IMR-90 (cell line): ENCODE data around the gene NOP14. TPM values are rescaled to one million over a fixed set of nuclear protein-coding genes. Genes with fewer than 3 reads are reported as not detected.
"Not testable (repeated sequence)": the region's sequence is repeated elsewhere in the genome, so short reads cannot be mapped to it uniquely, and the experiment has no call there.

ENCODE experiments used
- ATAC-seq: fragments of 200-7000 bp; cut with Tn5 transposase; 2 replicates; pipeline ENCODE4 v1.9.1; 2020; ENCODE audit warnings: low read depth, mild to moderate bottlenecking, moderate library complexity
- BruUV-seq: library from RNA; stranded (reverse); fragments of 400-500 nt; replicated peaks from 2 replicates; lab custom pipeline; 2021; lab: Mats Ljungman, UMichigan
- CTCF ChIA-PET: fragments of 300-600 bp; formaldehyde crosslinking; extraction: SDS; loops from one replicate; lab custom pipeline; 2021; ENCODE audit warnings: antibody characterized with exemption; lab: Yijun Ruan, JAX
- POLR2A ChIA-PET: fragments of 300-600 bp; sonication (Branson Sonifier 250); formaldehyde crosslinking; loops from one replicate; lab custom pipeline; 2022; ENCODE audit warnings: antibody characterized with exemption; ENCODE audit not compliant: unreplicated experiment; lab: Charles Lee
- DNase-seq: peaks from one replicate; pipeline ENCODE4 v3.0.0; 2013
- H2AFZ ChIP-seq: replicated peaks from 2 replicates; pipeline ENCODE3; 2013; ENCODE audit warnings: low read length, mild to moderate bottlenecking; ENCODE audit not compliant: poor library complexity
- H2AK5ac ChIP-seq: 2 replicates; pipeline ENCODE4 v1.6.1; 2013; ENCODE audit warnings: low read depth, low read length, inconsistent platforms
- H2AK9ac ChIP-seq: replicated peaks from 2 replicates; pipeline ENCODE3; 2013; ENCODE audit warnings: mild to moderate bottlenecking, low read depth, low read length, moderate library complexity; ENCODE audit not compliant: poor library complexity
- H2BK120ac ChIP-seq: 2 replicates; pipeline ENCODE4 v1.6.1; 2013; ENCODE audit warnings: low read depth, low read length, inconsistent platforms
- H2BK15ac ChIP-seq: 3 replicates; pipeline ENCODE4 v1.6.1; 2013; ENCODE audit warnings: low read depth, low read length, inconsistent platforms
- H2BK20ac ChIP-seq: 2 replicates; pipeline ENCODE4 v1.6.1; 2013; ENCODE audit warnings: low read depth, mild to moderate bottlenecking, inconsistent platforms, low read length, moderate library complexity
- H2BK5ac ChIP-seq: 2 replicates; pipeline ENCODE4 v1.6.1; 2013; ENCODE audit warnings: mild to moderate bottlenecking, low read depth, low read length, inconsistent platforms; ENCODE audit not compliant: poor library complexity, severe bottlenecking
- H3K14ac ChIP-seq: replicated peaks from 2 replicates; pipeline ENCODE4 v1.6.1; 2013; ENCODE audit warnings: low read depth, low read length, inconsistent platforms
- H3K18ac ChIP-seq: 2 replicates; pipeline ENCODE4 v1.6.1; 2013; ENCODE audit warnings: low read depth, low read length, control low read depth
- H3K23ac ChIP-seq: 2 replicates; pipeline ENCODE4 v1.6.1; 2013; ENCODE audit warnings: low read depth, low read length, inconsistent platforms
- H3K27ac ChIP-seq: 2 replicates; pipeline ENCODE4 v1.5.1; 2013; ENCODE audit warnings: mild to moderate bottlenecking, control low read depth, low read length; ENCODE audit not compliant: insufficient read depth
- H3K27me3 ChIP-seq: 2 replicates; pipeline ENCODE4 v1.6.1; 2013; ENCODE audit warnings: low read length; ENCODE audit not compliant: control insufficient read depth, insufficient read depth
- H3K36me3 ChIP-seq: 2 replicates; pipeline ENCODE4 v1.6.1; 2013; ENCODE audit warnings: low read length, mixed read lengths; ENCODE audit not compliant: control insufficient read depth, insufficient read depth
- H3K4ac ChIP-seq: 2 replicates; pipeline ENCODE4 v1.6.1; 2013; ENCODE audit warnings: low read depth, low read length, inconsistent platforms
- H3K4me1 ChIP-seq: 2 replicates; pipeline ENCODE4 v1.6.1; 2013; ENCODE audit warnings: low read length, mixed read lengths; ENCODE audit not compliant: control insufficient read depth, insufficient read depth
- H3K4me2 ChIP-seq: 2 replicates; pipeline ENCODE4 v1.6.1; 2013; ENCODE audit warnings: low read depth, mild to moderate bottlenecking, control low read depth, low read length, moderate library complexity
- H3K4me3 ChIP-seq: 2 replicates; pipeline ENCODE4 v1.5.1; 2013; ENCODE audit warnings: low read depth, mild to moderate bottlenecking, control low read depth, low read length, moderate library complexity; ENCODE audit not compliant: insufficient read depth
- H3K56ac ChIP-seq: 2 replicates; pipeline ENCODE4 v1.6.1; 2013; ENCODE audit warnings: low read length, inconsistent platforms; ENCODE audit not compliant: insufficient read depth; ENCODE audit errors: extremely low read depth
- H3K79me1 ChIP-seq, 2 experiments: 2 replicates each; pipeline ENCODE4 v1.6.1; 2013; ENCODE audit warnings: low read length in 2 of 2, inconsistent platforms in 1 of 2, low read depth in 1 of 2
- H3K9ac ChIP-seq: 2 replicates; pipeline ENCODE4 v1.6.1; 2013; ENCODE audit warnings: low read depth, low read length, control low read depth
- H3K9me1 ChIP-seq: 2 replicates; pipeline ENCODE4 v1.6.1; 2013; ENCODE audit warnings: low read length, inconsistent platforms; ENCODE audit not compliant: insufficient read depth
- H3K9me3 ChIP-seq: 2 replicates; pipeline ENCODE4 v1.6.1; 2013; ENCODE audit warnings: low read length; ENCODE audit not compliant: control insufficient read depth, insufficient read depth
- H4K20me1 ChIP-seq: 2 replicates; pipeline ENCODE4 v1.6.1; 2013; ENCODE audit warnings: low read length, inconsistent platforms; ENCODE audit not compliant: insufficient read depth
- H4K5ac ChIP-seq: 2 replicates; pipeline ENCODE4 v1.6.1; 2013; ENCODE audit warnings: mild to moderate bottlenecking, low read depth, low read length, control low read depth
- H4K8ac ChIP-seq, 2 experiments: 2 replicates each; pipeline ENCODE4 v1.6.1; 2013; ENCODE audit warnings: low read depth in 2 of 2, low read length in 2 of 2, control low read depth in 1 of 2, inconsistent platforms in 1 of 2
- H4K91ac ChIP-seq: 2 replicates; pipeline ENCODE4 v1.6.1; 2013; ENCODE audit warnings: low read depth, low read length, inconsistent platforms; ENCODE audit not compliant: insufficient read depth
- MAFK ChIP-seq: IDR thresholded peaks from 2 replicates; pipeline ENCODE4 v1.6.1; 2012; ENCODE audit warnings: low read depth, low read length, improper control_type of control experiment
- RAD21 ChIP-seq: IDR thresholded peaks from 2 replicates; pipeline ENCODE4 v1.6.1; 2012; ENCODE audit warnings: low read length, improper control_type of control experiment
- USF2 ChIP-seq: fragments of 150-350 bp; IDR thresholded peaks from 2 replicates; pipeline ENCODE4 v1.6.1; 2017; ENCODE audit warnings: mild to moderate bottlenecking, antibody characterized with exemption, low read length, low read depth
- WGBS, 2 experiments: methylation state at CpG; one replicate each; pipeline versions ENCODE4 v1.1.5 to v1.1.7; 2013; ENCODE audit warnings: missing lambda C conversion rate in 2 of 2; ENCODE audit not compliant: insufficient read length in 1 of 2; ENCODE audit errors: extremely low coverage in 2 of 2; 5-methylcytosine and 5-hydroxymethylcytosine counted together
- dilution Hi-C: fragments of 300-500 bp; cut with HindIII; formaldehyde crosslinking; loops from one replicate; pipeline ENCODE4 v1.14.3; 2018; ENCODE audit warnings: low sequenced_read_pairs; ENCODE audit not compliant: unreplicated experiment
- in situ Hi-C: fragments of 300-500 bp; cut with MboI; formaldehyde crosslinking; loops from 3 replicates; pipeline ENCODE4 v1.14.3; 2019; ENCODE audit warnings: low sequenced_read_pairs, inconsistent platforms, mixed read lengths
- intact Hi-C: fragments of 100-400 bp; cut with micrococcal nuclease; formaldehyde crosslinking; loops from 2 replicates; pipeline ENCODE4 v1.10.0; 2022
- polyA plus RNA-seq, 3 experiments: library from polyadenylated mRNA; depleted of rRNA; stranded (reverse); fragments of >200 nt; gene quantifications; 2 replicates each; pipeline ENCODE4 v1.2.3, GENCODE V29; 2012; ENCODE audit warnings: low replicate concordance in 1 of 3
- total RNA-seq: library from RNA; depleted of rRNA; stranded (reverse); fragments of >200 nt; gene quantifications from 2 replicates; pipeline ENCODE4 v1.2.3, GENCODE V29; 2012

Gene NOP14
- total and polyA plus RNA-seq, 2 of the 4 experiments (the other 2 are of a cell fraction): 10.9 to 12.6 TPM

GRCh38 chr4:2958446-2958845 lies 4.8 kb downstream of the NOP14 start:
- Histone ChIP-seq H3K27ac (peak overlapping the region; percentile 0; the same call in 1 of the 2 replicates), H2BK5ac (peak overlapping the region; percentile 69), H2AK9ac (no peak overlapping the region), H3K4me2 (peak overlapping the region; percentile 18), H3K9me1 (peaks cover 19% of the 10 kb centered on the region), H4K5ac (peak overlapping the region; percentile 3; the same call in 1 of the 2 replicates), H3K27me3 (no peaks in the 10 kb centered on the region), H2AFZ (no peak overlapping the region), H3K14ac (peak overlapping the region; percentile 21; the same call in 1 of the 2 replicates), H3K4me1 (peaks cover 15% of the 10 kb centered on the region), H3K18ac (no peak overlapping the region), H3K79me1 (peaks cover 39 to 65% of the 10 kb centered on the region in 2 experiments), H3K4me3 (no peak overlapping the region), H3K36me3 (peaks cover 28% of the 10 kb centered on the region), H2BK20ac (no peak overlapping the region), H3K9me3 (no peaks in the 10 kb centered on the region), H4K20me1 (peaks cover 51% of the 10 kb centered on the region), H3K23ac (peak overlapping the region; percentile 27), H2BK120ac (peak overlapping the region; percentile 12), H4K8ac (peak overlapping the region in 1 of 2 experiments; percentile 27; a peak in 1 of 4 replicates), H3K4ac (peak overlapping the region; percentile 33; the same call in 1 of the 2 replicates), H3K56ac (no peak overlapping the region), H3K9ac (no peak overlapping the region), H2AK5ac (peak overlapping the region; percentile 19; the same call in 1 of the 2 replicates), H4K91ac (no peak overlapping the region), H2BK15ac (no peak overlapping the region)
- DNase-seq (peak; percentile 47), ATAC-seq (no peak)
- in situ Hi-C loops (no loop called here), dilution Hi-C loops (no loop called here), intact Hi-C loops (no loop called here)
- 44% methylated on average over 5 of the region's 9 CpGs; no CpG with 5 or more reads in 1 of the 2 experiments for WGBS, 2 experiments
- TF ChIP-seq RAD21: no peak
- TF ChIP-seq MAFK: no peak
- TF ChIP-seq USF2: no peak
- POLR2A ChIA-PET: no interaction called here
- BruUV-seq: no TSS peak
- CTCF ChIA-PET: no interaction called here

GRCh38 chr4:2955186-2956044 lies 7.8 kb downstream of the NOP14 start:
- H3K9ac ChIP-seq, H3K9me3 ChIP-seq, H4K8ac ChIP-seq, BruUV-seq, H2BK5ac ChIP-seq, H2BK20ac ChIP-seq, H3K4me1 ChIP-seq, H3K4ac ChIP-seq, H3K56ac ChIP-seq, dilution Hi-C loops, H3K14ac ChIP-seq, in situ Hi-C loops, DNase-seq, H2AK9ac ChIP-seq, H2AFZ ChIP-seq, H3K23ac ChIP-seq, H3K4me3 ChIP-seq, H2BK15ac ChIP-seq, H3K18ac ChIP-seq, POLR2A ChIA-PET, H2BK120ac ChIP-seq, ATAC-seq, H3K27ac ChIP-seq, H3K27me3 ChIP-seq, H4K91ac ChIP-seq, H2AK5ac ChIP-seq, intact Hi-C loops, H3K4me2 ChIP-seq, H4K5ac ChIP-seq: not testable (repeated sequence)
- H3K36me3 ChIP-seq: peaks cover 46% of the 10 kb centered on the region
- 96% methylated on average over 15 of the region's 44 CpGs; no CpG with 5 or more reads in 1 of the 2 experiments for WGBS, 2 experiments
- peaks cover 12% of the 10 kb centered on the region; the same call in 1 of the 2 replicates for H3K9me1 ChIP-seq
- CTCF ChIA-PET: interaction anchor here (0.5 to 0.7 kb wide), 2 partner anchors 64 to 282 kb away, joined by 3 to 4 read pairs; no protein-coding TSS in a partner anchor
- peaks cover 34% of the 10 kb centered on the region for H4K20me1 ChIP-seq
- peaks cover 28 to 63% of the 10 kb centered on the region in 2 experiments for H3K79me1 ChIP-seq
